HepG2 (cell line): ENCODE measurements around the gene DOCK1. TPM values are rescaled to one million over a fixed set of nuclear protein-coding genes. Genes with fewer than 3 reads are reported as not detected.

ENCODE experiments used
- ASH2L ChIP-seq: fragments of 300-600, 200-600 bp; sonication (generic); IDR thresholded peaks from 2 replicates; pipeline ENCODE4 v1.7.0; 2017; ENCODE audit warnings: low read depth, mild to moderate bottlenecking, moderate library complexity, mixed read lengths, low read length; ENCODE audit not compliant: insufficient read length
- BATF2 ChIP-seq: sonication (generic); formaldehyde crosslinking; IDR thresholded peaks from 2 replicates; pipeline ENCODE4 v1.8.0; 2022; ENCODE audit warnings: mild to moderate bottlenecking, missing genetic modification reagents, moderate library complexity
- BCL6 ChIP-seq: IDR thresholded peaks from 2 replicates; pipeline ENCODE4 v1.6.1; 2016; ENCODE audit warnings: missing genetic modification reagents, missing compliant biosample characterization
- CBX5 ChIP-seq: sonication (generic); formaldehyde crosslinking; IDR thresholded peaks from 2 replicates; pipeline ENCODE4 v1.4.0; 2020; ENCODE audit warnings: missing genetic modification reagents, borderline replicate concordance
- CCAR2 ChIP-seq: fragments of 200-400 bp; formaldehyde crosslinking; optimal IDR thresholded peaks from 2 replicates; pipeline ENCODE3; 2018; ENCODE audit warnings: low read depth, mild to moderate bottlenecking, low read length, moderate library complexity
- E2F5 ChIP-seq: sonication (generic); formaldehyde crosslinking; conservative IDR thresholded peaks from 2 replicates; pipeline ENCODE4 v1.4.0; 2020; ENCODE audit warnings: missing genetic modification reagents
- ETV6 ChIP-seq: sonication (generic); formaldehyde crosslinking; conservative IDR thresholded peaks from 2 replicates; pipeline ENCODE4 v1.4.0; 2020; ENCODE audit warnings: missing genetic modification reagents
- FOXC1 ChIP-seq: sonication (generic); formaldehyde crosslinking; IDR thresholded peaks from 2 replicates; pipeline ENCODE4 v1.8.0; 2022; ENCODE audit warnings: mild to moderate bottlenecking, missing genetic modification reagents, borderline replicate concordance
- GABPB1 ChIP-seq: IDR thresholded peaks from 2 replicates; pipeline ENCODE4 v1.6.1; 2016; ENCODE audit warnings: mild to moderate bottlenecking, missing genetic modification reagents, moderate library complexity, missing compliant biosample characterization
- JDP2 ChIP-seq: sonication (generic); formaldehyde crosslinking; IDR thresholded peaks from 2 replicates; pipeline ENCODE4 v1.8.1; 2022; ENCODE audit warnings: missing genetic modification reagents, borderline replicate concordance
- PHF20 ChIP-seq: sonication (generic); formaldehyde crosslinking; IDR thresholded peaks from 2 replicates; pipeline ENCODE4 v1.5.0; 2020; ENCODE audit warnings: mild to moderate bottlenecking, missing genetic modification reagents
- SETDB1 ChIP-seq: sonication (generic); formaldehyde crosslinking; IDR thresholded peaks from 2 replicates; pipeline ENCODE4 v1.5.1; 2020; ENCODE audit warnings: missing genetic modification reagents, mild to moderate bottlenecking, borderline replicate concordance
- SNAPC4 ChIP-seq: sonication (generic); formaldehyde crosslinking; IDR thresholded peaks from 2 replicates; pipeline ENCODE4 v1.4.0; 2020; ENCODE audit warnings: mild to moderate bottlenecking, missing genetic modification reagents
- U2AF2 ChIP-seq: fragments of 200-400 bp; formaldehyde crosslinking; IDR thresholded peaks from 2 replicates; pipeline ENCODE4 v1.6.1; 2017; ENCODE audit warnings: low read depth, mild to moderate bottlenecking, low read length
- ZBTB42 ChIP-seq: sonication (generic); formaldehyde crosslinking; IDR thresholded peaks from 2 replicates; pipeline ENCODE4 v1.5.0; 2020; ENCODE audit warnings: mild to moderate bottlenecking, missing genetic modification reagents
- ZBTB46 ChIP-seq: sonication (generic); formaldehyde crosslinking; IDR thresholded peaks from 2 replicates; pipeline ENCODE4 v1.4.0; 2020; ENCODE audit warnings: mild to moderate bottlenecking, missing genetic modification reagents, borderline replicate concordance
- ZIK1 ChIP-seq: sonication (generic); formaldehyde crosslinking; IDR thresholded peaks from 2 replicates; pipeline ENCODE4 v1.5.0; 2020; ENCODE audit warnings: mild to moderate bottlenecking, low read depth, missing genetic modification reagents, borderline replicate concordance
- ZKSCAN1 ChIP-seq: fragments of 150-350 bp; IDR thresholded peaks from 2 replicates; pipeline ENCODE4 v1.6.1; 2014; ENCODE audit warnings: low read length
- ZNF207 ChIP-seq: fragments of 450-650 bp; IDR thresholded peaks from 2 replicates; pipeline ENCODE4 v1.6.1; 2016; ENCODE audit warnings: antibody characterized with exemption, borderline replicate concordance
- ZNF225 ChIP-seq: sonication (generic); formaldehyde crosslinking; IDR thresholded peaks from 2 replicates; pipeline ENCODE4 v1.4.0; 2020; ENCODE audit warnings: mild to moderate bottlenecking, missing genetic modification reagents
- ZNF235 ChIP-seq: sonication (generic); formaldehyde crosslinking; IDR thresholded peaks from 2 replicates; pipeline ENCODE4 v1.8.1; 2023; ENCODE audit warnings: mild to moderate bottlenecking, missing genetic modification reagents, borderline replicate concordance
- polyA plus RNA-seq, 8 experiments: library from polyadenylated mRNA; depleted of rRNA in 3 of 8; stranded (reverse) in 7 of 8; unstranded in 1 of 8; fragments of >200 nt; fragmentation: Illumina TruSeq in 4 of 8; extraction: Trizol in 4 of 8; gene quantifications; 2 replicates each; pipeline versions ENCODE4 v1.2.1 to v1.2.3, GENCODE V29; 2011 to 2016; ENCODE audit warnings: low read depth in 4 of 8, missing spikeins in 1 of 8, mixed read lengths in 1 of 8; ENCODE audit not compliant: insufficient read depth in 1 of 8
- total RNA-seq, 5 experiments: library from RNA; depleted of rRNA; stranded (reverse); fragments of >200 nt; fragmentation: Illumina TruSeq; extraction: Trizol; gene quantifications; 2 replicates each; pipeline ENCODE4 v1.2.3, GENCODE V29; 2016; ENCODE audit warnings: low read depth in 1 of 5

Gene DOCK1
- total and polyA plus RNA-seq, 2 of the 13 experiments (the other 11 are each of a cell fraction or from before 2014, with no cell fraction given) = 8.3 to 25.5 TPM

GRCh38 chr10:126905776-126906703 is 812 bp downstream of the DOCK1 start (continued):
- TF ChIP-seq ZBTB46 (CRISPR knock-in tag) = no peak
- TF ChIP-seq ZBTB42 (CRISPR knock-in tag) = no peak
- TF ChIP-seq ASH2L = no peak
- no peak; the same call in 1 of the 2 replicates for TF ChIP-seq ETV6
- no peak for TF ChIP-seq E2F5 (CRISPR knock-in tag)
- no peak for TF ChIP-seq ZIK1 (CRISPR knock-in tag)
- TF ChIP-seq CBX5 (CRISPR knock-in tag) = no peak; the same call in 1 of the 2 replicates
- TF ChIP-seq FOXC1 (CRISPR knock-in tag) = peak; percentile 72; the same call in 1 of the 2 replicates
- no peak for TF ChIP-seq SETDB1
- TF ChIP-seq ZNF225 (CRISPR knock-in tag) = no peak
- no peak for TF ChIP-seq SNAPC4
- no peak for TF ChIP-seq PHF20 (CRISPR knock-in tag)
- TF ChIP-seq BCL6 (CRISPR knock-in tag) = no peak; the same call in 1 of the 2 replicates
- no peak for TF ChIP-seq ZNF207
- peak; percentile 65 for TF ChIP-seq GABPB1 (CRISPR knock-in tag)
- no peak for TF ChIP-seq CCAR2
- TF ChIP-seq BATF2 (CRISPR knock-in tag) = no peak
- TF ChIP-seq ZNF235 (CRISPR knock-in tag) = no peak
- TF ChIP-seq ZKSCAN1 = no peak
- TF ChIP-seq JDP2 (CRISPR knock-in tag) = no peak
- no peak for TF ChIP-seq U2AF2
